IMR-90 (cell line): ENCODE results near the gene NEK11. TPM values are rescaled to one million over a fixed set of nuclear protein-coding genes. Genes with fewer than 3 reads are reported as not detected.

Experiments used
- ATAC-seq: fragments of 200-7000 bp; cut with Tn5 transposase; 2 replicates; pipeline ENCODE4 v1.9.1; 2020; ENCODE audit warnings: low read depth, mild to moderate bottlenecking, moderate library complexity
- BruUV-seq: library from RNA; stranded (reverse); fragments of 400-500 nt; replicated peaks from 2 replicates; lab custom pipeline; 2021; lab: Mats Ljungman, UMichigan
- CTCF ChIA-PET: fragments of 300-600 bp; formaldehyde crosslinking; extraction: SDS; loops from one replicate; lab custom pipeline; 2021; ENCODE audit warnings: antibody characterized with exemption; lab: Yijun Ruan, JAX
- POLR2A ChIA-PET: fragments of 300-600 bp; sonication (Branson Sonifier 250); formaldehyde crosslinking; loops from one replicate; lab custom pipeline; 2022; ENCODE audit warnings: antibody characterized with exemption; ENCODE audit not compliant: unreplicated experiment; lab: Charles Lee
- DNase-seq: peaks from one replicate; pipeline ENCODE4 v3.0.0; 2013
- H2AFZ ChIP-seq: replicated peaks from 2 replicates; pipeline ENCODE3; 2013; ENCODE audit warnings: low read length, mild to moderate bottlenecking; ENCODE audit not compliant: poor library complexity
- H2AK5ac ChIP-seq: 2 replicates; pipeline ENCODE4 v1.6.1; 2013; ENCODE audit warnings: low read depth, low read length, inconsistent platforms
- H2AK9ac ChIP-seq: replicated peaks from 2 replicates; pipeline ENCODE3; 2013; ENCODE audit warnings: mild to moderate bottlenecking, low read depth, low read length, moderate library complexity; ENCODE audit not compliant: poor library complexity
- H2BK120ac ChIP-seq: 2 replicates; pipeline ENCODE4 v1.6.1; 2013; ENCODE audit warnings: low read depth, low read length, inconsistent platforms
- H2BK15ac ChIP-seq: 3 replicates; pipeline ENCODE4 v1.6.1; 2013; ENCODE audit warnings: low read depth, low read length, inconsistent platforms
- H2BK20ac ChIP-seq: 2 replicates; pipeline ENCODE4 v1.6.1; 2013; ENCODE audit warnings: low read depth, mild to moderate bottlenecking, inconsistent platforms, low read length, moderate library complexity
- H2BK5ac ChIP-seq: 2 replicates; pipeline ENCODE4 v1.6.1; 2013; ENCODE audit warnings: mild to moderate bottlenecking, low read depth, low read length, inconsistent platforms; ENCODE audit not compliant: poor library complexity, severe bottlenecking
- H3K14ac ChIP-seq: replicated peaks from 2 replicates; pipeline ENCODE4 v1.6.1; 2013; ENCODE audit warnings: low read depth, low read length, inconsistent platforms
- H3K18ac ChIP-seq: 2 replicates; pipeline ENCODE4 v1.6.1; 2013; ENCODE audit warnings: low read depth, low read length, control low read depth
- H3K23ac ChIP-seq: 2 replicates; pipeline ENCODE4 v1.6.1; 2013; ENCODE audit warnings: low read depth, low read length, inconsistent platforms
- H3K27ac ChIP-seq: 2 replicates; pipeline ENCODE4 v1.5.1; 2013; ENCODE audit warnings: mild to moderate bottlenecking, control low read depth, low read length; ENCODE audit not compliant: insufficient read depth
- H3K27me3 ChIP-seq: 2 replicates; pipeline ENCODE4 v1.6.1; 2013; ENCODE audit warnings: low read length; ENCODE audit not compliant: control insufficient read depth, insufficient read depth
- H3K36me3 ChIP-seq: 2 replicates; pipeline ENCODE4 v1.6.1; 2013; ENCODE audit warnings: low read length, mixed read lengths; ENCODE audit not compliant: control insufficient read depth, insufficient read depth
- H3K4ac ChIP-seq: 2 replicates; pipeline ENCODE4 v1.6.1; 2013; ENCODE audit warnings: low read depth, low read length, inconsistent platforms
- H3K4me1 ChIP-seq: 2 replicates; pipeline ENCODE4 v1.6.1; 2013; ENCODE audit warnings: low read length, mixed read lengths; ENCODE audit not compliant: control insufficient read depth, insufficient read depth
- H3K4me2 ChIP-seq: 2 replicates; pipeline ENCODE4 v1.6.1; 2013; ENCODE audit warnings: low read depth, mild to moderate bottlenecking, control low read depth, low read length, moderate library complexity
- H3K4me3 ChIP-seq: 2 replicates; pipeline ENCODE4 v1.5.1; 2013; ENCODE audit warnings: low read depth, mild to moderate bottlenecking, control low read depth, low read length, moderate library complexity; ENCODE audit not compliant: insufficient read depth
- H3K56ac ChIP-seq: 2 replicates; pipeline ENCODE4 v1.6.1; 2013; ENCODE audit warnings: low read length, inconsistent platforms; ENCODE audit not compliant: insufficient read depth; ENCODE audit errors: extremely low read depth
- H3K79me1 ChIP-seq, 2 experiments: 2 replicates each; pipeline ENCODE4 v1.6.1; 2013; ENCODE audit warnings: low read length in 2 of 2, inconsistent platforms in 1 of 2, low read depth in 1 of 2
- H3K9ac ChIP-seq: 2 replicates; pipeline ENCODE4 v1.6.1; 2013; ENCODE audit warnings: low read depth, low read length, control low read depth
- H3K9me1 ChIP-seq: 2 replicates; pipeline ENCODE4 v1.6.1; 2013; ENCODE audit warnings: low read length, inconsistent platforms; ENCODE audit not compliant: insufficient read depth
- H3K9me3 ChIP-seq: 2 replicates; pipeline ENCODE4 v1.6.1; 2013; ENCODE audit warnings: low read length; ENCODE audit not compliant: control insufficient read depth, insufficient read depth
- H4K20me1 ChIP-seq: 2 replicates; pipeline ENCODE4 v1.6.1; 2013; ENCODE audit warnings: low read length, inconsistent platforms; ENCODE audit not compliant: insufficient read depth
- H4K5ac ChIP-seq: 2 replicates; pipeline ENCODE4 v1.6.1; 2013; ENCODE audit warnings: mild to moderate bottlenecking, low read depth, low read length, control low read depth
- H4K8ac ChIP-seq, 2 experiments: 2 replicates each; pipeline ENCODE4 v1.6.1; 2013; ENCODE audit warnings: low read depth in 2 of 2, low read length in 2 of 2, control low read depth in 1 of 2, inconsistent platforms in 1 of 2
- H4K91ac ChIP-seq: 2 replicates; pipeline ENCODE4 v1.6.1; 2013; ENCODE audit warnings: low read depth, low read length, inconsistent platforms; ENCODE audit not compliant: insufficient read depth
- BHLHE40 ChIP-seq: fragments of 150-350 bp; IDR thresholded peaks from 2 replicates; pipeline ENCODE4 v1.6.1; 2016; ENCODE audit warnings: mild to moderate bottlenecking, low read depth, low read length
- CEBPB ChIP-seq: IDR thresholded peaks from 2 replicates; pipeline ENCODE4 v1.6.1; 2012; ENCODE audit warnings: low read depth, low read length, improper control_type of control experiment
- CHD1 ChIP-seq: IDR thresholded peaks from 2 replicates; pipeline ENCODE4 v1.6.1; 2012; ENCODE audit warnings: low read depth, low read length, improper control_type of control experiment
- CTCF ChIP-seq: conservative IDR thresholded peaks from 2 replicates; pipeline ENCODE4 v1.5.1; 2012; ENCODE audit warnings: mild to moderate bottlenecking, low read depth, low read length, improper control_type of control experiment
- ELK1 ChIP-seq: fragments of 150-350 bp; IDR thresholded peaks from 2 replicates; pipeline ENCODE4 v1.6.1; 2016; ENCODE audit warnings: low read depth, mild to moderate bottlenecking, low read length, moderate library complexity, borderline replicate concordance
- FOS ChIP-seq: fragments of 150-350 bp; IDR thresholded peaks from 2 replicates; pipeline ENCODE4 v1.6.1; 2016; ENCODE audit warnings: low read depth, low read length
- MAFK ChIP-seq: IDR thresholded peaks from 2 replicates; pipeline ENCODE4 v1.6.1; 2012; ENCODE audit warnings: low read depth, low read length, improper control_type of control experiment
- MAZ ChIP-seq: IDR thresholded peaks from 2 replicates; pipeline ENCODE4 v1.6.1; 2012; ENCODE audit warnings: low read depth, mild to moderate bottlenecking, low read length, improper control_type of control experiment, moderate library complexity, borderline replicate concordance
- MXI1 ChIP-seq: IDR thresholded peaks from 2 replicates; pipeline ENCODE4 v1.6.1; 2012; ENCODE audit warnings: low read depth, mild to moderate bottlenecking, low read length, moderate library complexity, borderline replicate concordance
- NFE2L2 ChIP-seq: fragments of 150-350 bp; IDR thresholded peaks from 2 replicates; pipeline ENCODE4 v1.6.1; 2016; ENCODE audit warnings: low read depth, mild to moderate bottlenecking, low read length
- POLR2A ChIP-seq: IDR thresholded peaks from 2 replicates; pipeline ENCODE4 v1.6.1; 2012; ENCODE audit warnings: mild to moderate bottlenecking, low read depth, low read length
- RAD21 ChIP-seq: IDR thresholded peaks from 2 replicates; pipeline ENCODE4 v1.6.1; 2012; ENCODE audit warnings: low read length, improper control_type of control experiment
- RCOR1 ChIP-seq: IDR thresholded peaks from 2 replicates; pipeline ENCODE4 v1.6.1; 2012; ENCODE audit warnings: mild to moderate bottlenecking, low read length, improper control_type of control experiment; ENCODE audit not compliant: insufficient replicate concordance
- RFX5 ChIP-seq: IDR thresholded peaks from 2 replicates; pipeline ENCODE4 v1.8.0; 2012; ENCODE audit warnings: low read depth, mild to moderate bottlenecking, low read length, moderate library complexity
- SMC3 ChIP-seq: fragments of 150-350 bp; IDR thresholded peaks from 2 replicates; pipeline ENCODE4 v1.6.1; 2016; ENCODE audit warnings: low read depth, mild to moderate bottlenecking, antibody characterized with exemption, low read length, moderate library complexity
- USF2 ChIP-seq: fragments of 150-350 bp; IDR thresholded peaks from 2 replicates; pipeline ENCODE4 v1.6.1; 2017; ENCODE audit warnings: mild to moderate bottlenecking, antibody characterized with exemption, low read length, low read depth
- WGBS, 2 experiments: methylation state at CpG; one replicate each; pipeline versions ENCODE4 v1.1.5 to v1.1.7; 2013; ENCODE audit warnings: missing lambda C conversion rate in 2 of 2; ENCODE audit not compliant: insufficient read length in 1 of 2; ENCODE audit errors: extremely low coverage in 2 of 2; 5-methylcytosine and 5-hydroxymethylcytosine counted together
- dilution Hi-C: fragments of 300-500 bp; cut with HindIII; formaldehyde crosslinking; loops from one replicate; pipeline ENCODE4 v1.14.3; 2018; ENCODE audit warnings: low sequenced_read_pairs; ENCODE audit not compliant: unreplicated experiment
- in situ Hi-C: fragments of 300-500 bp; cut with MboI; formaldehyde crosslinking; loops from 3 replicates; pipeline ENCODE4 v1.14.3; 2019; ENCODE audit warnings: low sequenced_read_pairs, inconsistent platforms, mixed read lengths
- intact Hi-C: fragments of 100-400 bp; cut with micrococcal nuclease; formaldehyde crosslinking; loops from 2 replicates; pipeline ENCODE4 v1.10.0; 2022
- polyA plus RNA-seq, 3 experiments: library from polyadenylated mRNA; depleted of rRNA; stranded (reverse); fragments of >200 nt; gene quantifications; 2 replicates each; pipeline ENCODE4 v1.2.3, GENCODE V29; 2012; ENCODE audit warnings: low replicate concordance in 1 of 3
- total RNA-seq: library from RNA; depleted of rRNA; stranded (reverse); fragments of >200 nt; gene quantifications from 2 replicates; pipeline ENCODE4 v1.2.3, GENCODE V29; 2012

Gene NEK11
- total and polyA plus RNA-seq, 2 of the 4 experiments (the other 2 are of a cell fraction): 1.1 to 1.6 TPM

GRCh38 chr3:131374741-131375140 is 348.1 kb downstream of the NEK11 start:
- no peaks in the 10 kb centered on the region for H3K9me1 ChIP-seq
- no peaks in the 10 kb centered on the region for H3K9me3 ChIP-seq
- no peak overlapping the region for H3K27ac ChIP-seq
- no peaks in the 10 kb centered on the region for H4K20me1 ChIP-seq
- H4K91ac ChIP-seq: no peak overlapping the region
- POLR2A ChIA-PET: no interaction called here
- TF ChIP-seq CHD1 (no peak), BHLHE40 (no peak), POLR2A (no peak), MAZ (no peak), SMC3 (no peak), CTCF (no peak), CEBPB (no peak), USF2 (no peak), FOS (no peak), RAD21 (no peak), MXI1 (no peak), ELK1 (no peak), RFX5 (no peak), RCOR1 (no peak), MAFK (no peak), NFE2L2 (no peak)
- no peak overlapping the region for H4K5ac ChIP-seq
- WGBS, 2 experiments: no CpG with 5 or more reads among the region's 2 CpGs
- no peak overlapping the region for H3K56ac ChIP-seq
- CTCF ChIA-PET: no interaction called here
- no peak overlapping the region for H4K8ac ChIP-seq
- no peak for ATAC-seq
- H3K4ac ChIP-seq: no peak overlapping the region
- no peak overlapping the region for H2BK20ac ChIP-seq
- peaks cover 14% of the 10 kb centered on the region for H3K36me3 ChIP-seq
- intact Hi-C loops (no loop called here), in situ Hi-C loops (no loop called here), dilution Hi-C loops (no loop called here)
- H3K14ac ChIP-seq: no peak overlapping the region
- H3K18ac ChIP-seq: no peak overlapping the region
- no peak overlapping the region for H3K23ac ChIP-seq
- H2AK9ac ChIP-seq: no peak overlapping the region
- no peak overlapping the region for H2AFZ ChIP-seq
- no peak overlapping the region for H3K4me3 ChIP-seq
- H2BK120ac ChIP-seq: no peak overlapping the region
- no peak for DNase-seq
- peaks cover 6% of the 10 kb centered on the region in 2 experiments; a peak in 3 of 4 replicates for H3K79me1 ChIP-seq
- BruUV-seq: no TSS peak
- no peak overlapping the region for H3K9ac ChIP-seq
- H3K4me1 ChIP-seq: no peaks in the 10 kb centered on the region
- H3K4me2 ChIP-seq: no peak overlapping the region
- H2AK5ac ChIP-seq: no peak overlapping the region
- no peak overlapping the region for H2BK5ac ChIP-seq
- no peaks in the 10 kb centered on the region for H3K27me3 ChIP-seq
- H2BK15ac ChIP-seq: no peak overlapping the region
